Erythroblast (primary cell): ENCODE results near the gene SMYD4.

Experiments used
- GATA1 ChIP-seq: IDR thresholded peaks from 2 replicates; pipeline ENCODE4 v1.6.1; 2011; ENCODE audit warnings: low read depth, mild to moderate bottlenecking, control low read depth, low read length, moderate library complexity
- POLR2A ChIP-seq: IDR thresholded peaks from 2 replicates; pipeline ENCODE4 v1.6.1; 2011; ENCODE audit warnings: mild to moderate bottlenecking, low read length

- no peak for TF ChIP-seq POLR2A
- no peak for TF ChIP-seq GATA1
Observed at GRCh38 chr17:1729966-1730325, 99.8 kb downstream of the SMYD4 start.
